ENCODE data around the gene SLC25A18. TPM values are rescaled to one million over a fixed set of nuclear protein-coding genes. Genes with fewer than 3 reads are reported as not detected.

The SLC25A18 gene
- total and polyA plus RNA-seq, 8 donors, result 0.70 to 3.1 (median 1.8) TPM; not detected in 1

DNA sequence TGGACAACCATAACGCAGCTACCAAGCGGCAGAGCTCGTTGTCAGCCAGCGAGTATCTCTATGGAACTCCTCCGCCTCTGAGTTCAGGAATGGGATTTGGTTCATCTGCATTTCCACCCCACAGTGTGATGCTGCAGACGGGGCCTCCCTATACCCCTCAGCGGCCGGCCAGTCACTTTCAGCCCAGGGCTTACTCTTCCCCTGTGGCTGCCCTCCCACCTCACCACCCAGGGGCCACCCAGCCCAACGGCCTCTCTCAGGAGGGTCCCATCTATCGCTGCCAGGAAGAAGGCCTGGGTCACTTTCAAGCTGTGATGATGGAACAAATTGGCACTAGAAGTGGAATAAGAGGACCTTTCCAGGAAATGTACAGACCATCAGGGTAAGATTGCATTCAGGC, 14.1 kb upstream of the SLC25A18 start:
- intact Hi-C loops (cut with DNase I; ENCODE audit: low total_unique reads), result no loop called here
- no peak for DNase-seq
- peaks cover 0 to 9% (median 2%) of the 10 kb centered on the region in 4 donors for H3K36me3 ChIP-seq
- no peak overlapping the region for H3K27ac ChIP-seq
- H3K9me3 ChIP-seq, result no peaks in the 10 kb centered on the region
- no peaks in the 10 kb centered on the region for H3K4me1 ChIP-seq
- H3K4me3 ChIP-seq, result no peak overlapping the region
- TF ChIP-seq POLR2A (IDR thresholded peaks at IDR 0.05) (no peak), CTCF (IDR thresholded peaks at IDR 0.05) (no peak), POLR2AphosphoS5 (IDR thresholded peaks at IDR 0.05) (no peak)
- H3K27me3 ChIP-seq, result no peaks in the 10 kb centered on the region
- WGBS, 5 donors, result 84 to 95% (median 90%) methylated on average over 10 of the region's 10 CpGs

DNA sequence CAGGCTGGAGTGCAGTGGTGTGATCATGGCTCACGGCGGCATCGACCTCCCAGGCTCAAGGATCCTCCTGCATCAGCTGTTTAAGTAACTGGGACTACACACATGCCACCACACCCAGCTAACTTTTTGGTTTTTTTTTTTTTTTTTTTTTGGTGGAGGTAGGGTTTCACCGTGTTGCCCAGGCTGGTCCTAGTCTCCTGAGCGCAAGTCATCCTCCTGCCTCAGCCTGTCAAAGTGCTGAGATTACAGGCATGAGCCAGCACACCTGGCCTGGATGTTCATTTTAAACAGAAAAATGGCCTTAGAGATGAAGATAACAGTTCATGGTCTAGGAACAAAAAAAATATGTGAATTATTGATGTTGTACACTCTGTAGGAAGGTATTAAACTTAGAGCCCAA, 13.6 kb upstream of the SLC25A18 start:
- H3K9me3 ChIP-seq, result no peaks in the 10 kb centered on the region
- no peaks in the 10 kb centered on the region for H3K27me3 ChIP-seq
- intact Hi-C loops (cut with DNase I; ENCODE audit: low total_unique reads), result loop anchor here (10.0 kb wide), 1 partner anchor 195 kb away; no protein-coding TSS in a partner anchor
- H3K4me1 ChIP-seq, result no peaks in the 10 kb centered on the region
- no peak for TF ChIP-seq CTCF (IDR thresholded peaks at IDR 0.05)
- TF ChIP-seq EP300 (IDR thresholded peaks at IDR 0.05), result no peak
- TF ChIP-seq POLR2A (IDR thresholded peaks at IDR 0.05), result no peak
- H3K4me3 ChIP-seq, result no peak overlapping the region
- peaks cover 0 to 9% (median 2%) of the 10 kb centered on the region in 4 donors for H3K36me3 ChIP-seq
- DNase-seq, result no peak
- H3K27ac ChIP-seq, result no peak overlapping the region
- 77 to 87% (median 80%) methylated on average over 5 of the region's 5 CpGs for WGBS, 5 donors

GRCh38 chr22:17552737-17553136, 10.6 kb upstream of the SLC25A18 start:
- Histone ChIP-seq H3K9me3 (no peaks in the 10 kb centered on the region), H3K27ac (no peak overlapping the region), H3K4me1 (no peaks in the 10 kb centered on the region), H3K36me3 (peaks cover 0 to 9% (median 2%) of the 10 kb centered on the region in 4 donors), H3K4me3 (no peak overlapping the region), H3K27me3 (no peaks in the 10 kb centered on the region)
- intact Hi-C loops (cut with DNase I; ENCODE audit: low total_unique reads), result loop anchor here (10.0 kb wide), 1 partner anchor 192 kb away; no protein-coding TSS in a partner anchor
- DNase-seq, result no peak
- 51 to 77% (median 59%) methylated on average over 7 of the region's 7 CpGs for WGBS, 5 donors
- TF ChIP-seq EP300 (IDR thresholded peaks at IDR 0.05), result no peak
- no peak for TF ChIP-seq POLR2A (IDR thresholded peaks at IDR 0.05)
- no peak for TF ChIP-seq POLR2AphosphoS5 (IDR thresholded peaks at IDR 0.05)
- no peak for TF ChIP-seq CTCF (IDR thresholded peaks at IDR 0.05)

DNA sequence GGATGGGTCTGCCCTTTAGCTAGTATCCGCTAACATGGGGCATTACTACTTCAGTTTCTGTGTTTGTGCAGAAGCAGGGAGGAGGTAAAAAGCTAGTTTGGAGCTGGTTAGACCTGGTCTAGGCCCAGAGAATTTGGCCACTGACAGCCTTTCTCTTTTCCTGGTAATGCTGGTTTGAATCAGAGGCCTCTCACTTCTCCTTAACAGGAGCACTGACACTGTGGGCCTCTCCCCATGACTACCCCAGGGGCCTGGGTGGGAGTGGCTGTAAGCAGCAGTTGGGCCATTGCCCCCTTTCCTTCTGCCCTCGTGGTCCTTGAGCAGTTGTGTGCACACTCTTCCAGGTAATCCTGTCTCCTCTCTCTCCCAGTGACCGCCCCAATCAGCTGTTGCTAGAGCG, 8.5 kb upstream of the SLC25A18 start:
- DNase-seq, result no peak
- no peak for TF ChIP-seq POLR2AphosphoS5 (IDR thresholded peaks at IDR 0.05)
- TF ChIP-seq EP300 (IDR thresholded peaks at IDR 0.05), result no peak
- TF ChIP-seq CTCF (IDR thresholded peaks at IDR 0.05), result no peak
- no peak for TF ChIP-seq POLR2A (IDR thresholded peaks at IDR 0.05)
- H3K27me3 ChIP-seq, result no peaks in the 10 kb centered on the region
- H3K4me1 ChIP-seq, result no peaks in the 10 kb centered on the region
- intact Hi-C loops (cut with DNase I; ENCODE audit: low total_unique reads), result loop anchor here (10.0 kb wide), 1 partner anchor 190 kb away; no protein-coding TSS in a partner anchor
- no peak overlapping the region for H3K4me3 ChIP-seq
- peaks cover 0 to 4% (median 0%) of the 10 kb centered on the region in 4 donors for H3K36me3 ChIP-seq
- no peaks in the 10 kb centered on the region for H3K9me3 ChIP-seq
- 80 to 86% (median 81%) methylated on average over 4 of the region's 4 CpGs for WGBS, 5 donors
- H3K27ac ChIP-seq, result no peak overlapping the region

Data from stomach (tissue), 9 donors.